NCI-H2227 treated with DMSO at 0.1 percent for 48 hours (cell line): ENCODE measurements around the gene CC2D1B.
A peak's percentile ranks its signal among the peaks of the same experiment; 100 is the strongest.
"Not testable (repeated sequence)": the region's sequence is repeated elsewhere in the genome, so short reads cannot be mapped to it uniquely, and the experiment has no call there.

Experiments
- DNase-seq: peaks from one replicate; lab custom pipeline; 2025; lab: John Stamatoyannopoulos, UW

CC2D1B gene, protein sequence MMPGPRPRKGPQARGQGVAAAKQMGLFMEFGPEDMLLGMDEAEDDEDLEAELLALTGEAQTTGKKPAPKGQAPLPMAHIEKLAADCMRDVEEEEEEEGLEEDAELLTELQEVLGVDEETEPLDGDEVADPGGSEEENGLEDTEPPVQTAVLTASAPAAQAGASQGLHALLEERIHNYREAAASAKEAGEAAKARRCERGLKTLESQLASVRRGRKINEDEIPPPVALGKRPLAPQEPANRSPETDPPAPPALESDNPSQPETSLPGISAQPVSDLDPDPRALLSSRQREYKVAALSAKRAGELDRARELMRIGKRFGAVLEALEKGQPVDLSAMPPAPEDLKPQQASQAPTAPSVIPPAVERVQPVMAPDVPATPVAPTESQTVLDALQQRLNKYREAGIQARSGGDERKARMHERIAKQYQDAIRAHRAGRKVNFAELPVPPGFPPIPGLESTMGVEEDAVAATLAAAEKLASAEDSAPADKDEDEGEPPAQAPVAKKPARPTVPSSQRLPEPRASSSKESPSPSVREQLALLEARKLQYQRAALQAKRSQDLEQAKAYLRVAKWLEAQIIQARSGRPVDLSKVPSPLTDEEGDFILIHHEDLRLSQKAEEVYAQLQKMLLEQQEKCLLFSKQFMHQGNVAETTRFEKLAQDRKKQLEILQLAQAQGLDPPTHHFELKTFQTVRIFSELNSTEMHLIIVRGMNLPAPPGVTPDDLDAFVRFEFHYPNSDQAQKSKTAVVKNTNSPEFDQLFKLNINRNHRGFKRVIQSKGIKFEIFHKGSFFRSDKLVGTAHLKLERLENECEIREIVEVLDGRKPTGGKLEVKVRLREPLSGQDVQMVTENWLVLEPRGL

DNA sequence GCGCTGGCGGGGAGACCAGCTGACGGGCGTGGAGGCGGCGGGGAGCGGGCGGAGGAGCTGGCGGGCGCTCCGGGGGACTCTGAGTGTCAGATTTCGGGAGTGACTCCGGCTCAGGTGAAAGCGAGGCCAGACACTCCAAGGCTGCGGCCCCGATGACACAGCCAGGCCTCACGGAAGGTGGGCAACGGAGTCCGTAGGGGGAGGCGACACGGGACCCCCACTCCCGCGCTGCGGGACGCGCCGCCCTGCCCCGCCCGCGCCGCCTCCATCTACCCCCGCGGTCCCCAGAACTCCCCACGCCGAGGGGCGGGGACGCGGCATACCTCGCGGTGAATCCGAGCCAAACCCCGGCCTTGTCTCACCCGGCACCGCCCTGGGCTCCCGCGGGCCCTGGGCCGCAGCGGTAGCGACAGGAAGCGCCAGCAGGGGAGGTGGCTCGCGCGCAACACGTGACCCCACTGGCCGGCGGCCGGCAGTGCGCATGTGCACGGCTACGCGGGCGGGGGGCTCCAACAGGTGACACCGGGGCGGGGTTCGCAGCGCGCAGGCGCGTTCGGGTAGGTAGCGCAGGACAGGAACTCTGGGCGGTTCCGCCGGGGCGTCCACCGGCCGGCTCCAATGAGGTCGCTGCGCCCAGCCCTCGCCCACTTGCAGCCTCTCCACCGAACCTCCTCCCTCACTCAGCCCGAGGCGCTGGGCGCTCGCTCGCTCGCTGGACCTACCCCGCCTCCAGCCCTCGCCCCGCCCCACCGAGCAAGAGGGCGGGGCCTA is at the start of gene CC2D1B:
TSS of gene CC2D1B (minus strand) at position 460 of the 771 bp plus-strand sequence. CDS start 1,585 bp downstream, outside the sequence.
- DNase-seq, result peak; percentile 99

DNA sequence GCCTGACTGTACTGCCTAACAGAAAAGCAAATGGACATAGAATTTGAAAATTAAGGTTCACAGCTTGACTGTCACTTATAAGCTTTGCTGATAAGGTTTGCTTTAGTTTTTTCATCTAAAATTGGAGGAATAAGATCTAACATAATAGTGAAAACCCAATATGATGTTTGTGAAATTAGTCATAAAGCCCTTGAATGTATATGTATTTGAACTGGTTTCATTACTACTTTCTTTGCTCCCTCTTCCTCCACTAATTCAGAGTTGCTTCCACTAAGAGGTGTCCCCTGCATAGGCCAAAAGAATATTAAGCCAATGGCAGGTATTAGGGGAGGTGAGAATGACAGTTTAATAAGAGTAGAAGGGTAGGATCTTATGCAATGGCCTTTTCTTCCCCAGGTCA is 48.9 kb upstream of the CC2D1B start:
- no peak for DNase-seq

DNA sequence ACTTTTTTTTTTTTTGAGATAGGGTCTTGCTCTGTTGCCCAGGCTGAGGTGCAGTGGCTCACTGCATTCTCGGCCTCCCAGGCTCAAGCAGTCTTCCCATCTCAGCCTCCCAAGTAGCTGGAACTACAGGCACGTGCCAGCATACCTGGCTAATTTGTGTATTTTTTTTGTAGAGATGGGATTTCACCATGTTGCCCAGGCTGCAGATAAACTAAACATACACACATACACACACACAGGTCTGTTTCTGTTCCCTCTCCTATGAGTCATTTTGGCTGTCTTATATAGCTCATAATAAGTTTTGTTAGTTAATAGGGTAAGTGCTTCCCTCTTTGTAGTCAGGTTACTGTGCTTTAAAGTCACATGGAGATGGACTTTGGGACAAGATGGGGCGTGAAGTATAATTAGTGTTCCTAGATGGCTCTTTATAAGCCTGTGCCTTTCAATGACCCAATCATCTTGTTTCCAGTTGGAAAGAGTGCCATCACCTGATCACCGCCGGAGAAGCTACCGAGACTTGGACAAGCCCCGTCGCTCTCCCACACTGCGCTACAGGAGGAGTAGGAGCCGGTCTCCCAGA is 47.5 kb upstream of the CC2D1B start:
- DNase-seq, result no peak

DNA sequence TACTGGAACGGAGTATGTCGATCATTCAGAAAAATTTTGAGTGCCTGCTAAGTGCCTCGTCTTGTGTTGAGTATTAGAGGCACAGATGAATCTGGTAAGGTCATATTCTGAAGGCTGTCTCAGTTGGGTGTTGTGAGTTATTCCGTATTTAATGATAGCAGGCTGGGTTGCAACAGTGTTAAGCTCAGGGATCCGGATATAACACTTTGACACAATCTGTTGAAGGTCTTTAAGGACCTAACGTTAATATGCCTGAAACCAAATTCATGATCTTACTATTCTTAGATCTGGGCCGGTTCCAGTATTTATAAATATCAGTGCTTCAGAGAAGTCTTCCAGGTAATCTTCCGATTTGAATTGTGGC is 39.0 kb upstream of the CC2D1B start:
- DNase-seq, result no peak

DNA sequence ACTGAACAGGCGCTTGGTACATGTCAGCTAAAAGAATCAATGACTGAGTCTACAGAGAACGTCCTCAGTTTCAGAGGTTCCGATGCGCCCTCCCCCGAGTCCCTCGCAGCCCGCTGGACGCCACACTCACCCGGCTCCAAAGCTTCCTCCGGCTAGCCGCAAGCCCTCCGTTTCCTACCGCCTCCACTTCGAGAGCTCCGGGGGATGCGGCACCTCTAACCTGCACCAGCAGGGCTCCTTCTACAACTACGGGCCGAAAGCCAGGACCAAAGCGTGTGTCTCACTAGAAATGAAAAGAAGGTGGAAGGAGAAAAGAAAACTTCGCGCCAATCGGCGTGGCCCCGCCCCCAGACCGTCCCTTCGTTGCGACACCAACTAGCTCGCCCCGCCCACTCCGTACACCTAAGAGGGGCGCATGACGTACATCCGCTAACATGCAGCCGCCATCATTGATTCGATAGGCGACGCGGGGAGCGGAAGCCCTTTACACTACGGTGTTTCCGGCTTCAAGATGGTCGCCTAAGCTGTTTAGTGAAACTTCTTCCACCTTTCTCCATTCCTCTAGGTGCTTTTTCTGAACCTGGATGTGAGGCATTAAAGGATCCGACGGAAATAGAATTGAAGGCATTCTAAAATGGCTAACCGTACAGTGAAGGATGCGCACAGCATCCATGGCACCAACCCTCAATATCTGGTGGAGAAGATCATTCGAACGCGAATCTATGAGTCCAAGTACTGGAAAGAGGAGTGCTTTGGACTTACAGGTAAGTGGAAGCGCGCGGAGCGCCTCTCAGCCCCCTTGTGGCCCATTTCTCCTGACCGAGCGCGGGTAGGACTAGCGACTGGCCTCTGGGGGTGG is 38.3 kb upstream of the CC2D1B start, which contains the start of the genes ORC1 and PRPF38A:
TSS of gene ORC1 (minus strand) at position 308 of the 859 bp plus-strand sequence. CDS start 2,200 bp downstream, outside the sequence.
TSS of gene PRPF38A (plus strand) at position 487 of the 859 bp plus-strand sequence. CDS start at position 635, 148 bp downstream.
- peak; percentile 98 for DNase-seq

DNA sequence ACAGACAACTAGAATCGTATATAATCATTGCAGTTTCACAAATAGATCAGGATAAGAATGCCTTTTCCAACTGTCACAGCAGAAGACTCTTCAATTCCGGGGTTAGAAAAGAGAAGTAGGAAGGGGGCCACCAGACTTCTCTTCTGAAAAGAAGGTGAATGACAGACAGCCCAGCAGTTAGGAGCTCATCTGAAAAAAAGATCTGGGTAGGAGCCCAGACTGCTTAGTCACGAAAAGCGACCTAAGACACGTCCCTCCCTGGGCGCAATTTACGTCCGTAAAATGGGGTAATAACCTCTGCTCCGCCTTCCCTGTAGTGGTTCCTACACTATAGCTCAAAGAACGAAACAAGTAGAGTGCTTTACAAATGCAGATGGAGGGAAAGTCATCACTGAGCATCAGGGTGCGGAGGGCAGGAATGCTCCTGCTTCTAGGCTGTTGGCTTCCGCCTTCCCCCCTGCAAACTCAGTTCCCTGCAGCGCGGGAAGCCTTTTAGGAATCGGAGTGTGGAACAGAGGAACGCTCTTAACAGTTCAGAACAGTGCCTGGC is 37.6 kb upstream of the CC2D1B start:
- DNase-seq, result peak; percentile 37

DNA sequence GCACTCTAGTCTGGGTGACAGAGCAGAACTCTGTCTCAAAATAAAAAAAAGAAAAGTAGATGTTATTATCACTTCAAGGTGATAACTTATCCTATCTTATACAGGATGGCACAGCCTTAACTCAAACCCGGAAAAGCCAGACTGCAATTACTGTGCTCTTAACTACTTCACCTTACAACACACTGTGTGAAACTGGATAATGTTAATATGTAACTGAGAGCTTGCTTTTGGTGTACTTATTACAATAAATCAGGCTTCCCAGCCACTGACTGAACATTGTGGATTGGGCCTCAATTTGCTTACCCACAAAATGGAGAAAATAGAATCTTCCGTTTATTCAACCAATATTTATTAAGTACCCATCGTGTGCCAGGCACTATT is 36.8 kb upstream of the CC2D1B start:
- no peak for DNase-seq

DNA sequence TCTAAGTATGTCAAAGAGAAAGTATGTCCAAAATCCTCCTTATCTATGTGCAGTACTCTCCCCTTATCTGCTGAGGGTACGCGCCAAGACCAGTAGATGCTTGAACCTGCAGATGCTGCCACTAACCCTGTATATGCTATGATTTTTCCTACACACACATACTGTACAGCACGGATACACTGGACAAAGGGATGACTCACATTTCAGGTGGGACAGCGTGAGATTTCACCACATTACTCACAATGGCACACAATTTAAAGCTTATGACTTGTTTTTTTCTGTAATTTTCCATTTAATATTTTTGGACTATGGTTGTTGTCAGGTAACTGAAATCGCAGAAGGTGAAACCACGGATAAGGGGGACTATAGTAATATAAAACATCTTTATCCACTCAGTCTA is 34.1 kb upstream of the CC2D1B start:
- no peak for DNase-seq

DNA sequence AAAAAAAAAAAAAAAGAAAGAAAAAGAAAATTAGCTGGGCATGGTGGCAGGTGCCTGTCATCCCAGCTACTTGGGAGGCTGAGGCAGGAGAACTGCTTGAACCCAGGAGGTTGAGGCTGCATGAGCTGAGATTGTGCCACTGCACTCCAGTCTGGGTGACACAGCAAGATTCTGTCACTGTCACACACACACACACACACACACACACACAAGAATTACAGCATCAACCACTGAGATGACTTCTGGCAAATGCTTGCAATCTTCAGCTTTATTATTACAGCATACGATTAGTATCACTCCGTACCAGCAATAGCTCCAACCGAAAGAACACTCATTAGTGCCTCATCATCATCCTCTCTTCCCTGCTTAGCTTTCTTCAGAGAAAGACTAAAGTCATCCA is 33.6 kb upstream of the CC2D1B start:
- DNase-seq, result no peak

DNA sequence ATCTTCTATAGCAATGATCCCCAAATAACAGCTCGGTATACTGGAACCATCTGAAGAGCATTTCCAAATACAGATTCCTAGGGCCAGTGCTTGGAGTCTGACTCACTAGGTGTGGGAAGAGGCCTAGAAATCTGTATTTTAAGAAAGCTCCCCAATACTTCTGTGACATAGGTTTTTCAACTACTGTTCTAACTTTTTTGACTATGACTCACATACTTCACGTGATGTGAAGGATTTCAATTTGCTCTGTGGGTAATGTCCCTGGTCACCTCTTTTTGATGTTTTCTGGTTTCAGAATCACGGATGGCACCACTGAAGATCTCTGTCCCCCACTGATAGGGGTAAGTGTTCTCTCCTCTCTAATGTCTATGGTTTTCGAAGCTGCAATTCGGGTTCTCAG is 27.2 kb upstream of the CC2D1B start:
- DNase-seq, result no peak

DNA sequence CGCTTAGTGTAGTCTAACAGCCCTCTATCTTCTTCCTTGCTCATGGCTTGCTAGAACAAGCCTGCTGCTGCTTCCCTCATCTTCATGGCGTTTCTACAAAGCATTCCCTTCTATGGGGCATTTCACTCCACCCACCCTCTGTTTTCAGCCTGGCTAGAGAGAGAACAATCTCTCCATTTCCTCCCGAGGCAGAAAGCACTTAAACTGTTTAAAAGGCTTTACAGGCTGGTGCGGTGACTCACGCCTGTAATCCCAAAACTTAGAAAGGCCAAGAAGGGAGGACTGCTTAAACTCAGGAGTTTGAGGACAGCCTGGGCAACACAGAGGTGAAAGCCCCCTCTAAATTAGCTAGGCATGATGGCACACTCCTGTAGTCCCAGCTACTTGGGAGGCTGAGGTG is 20.5 kb upstream of the CC2D1B start:
- no peak for DNase-seq

DNA sequence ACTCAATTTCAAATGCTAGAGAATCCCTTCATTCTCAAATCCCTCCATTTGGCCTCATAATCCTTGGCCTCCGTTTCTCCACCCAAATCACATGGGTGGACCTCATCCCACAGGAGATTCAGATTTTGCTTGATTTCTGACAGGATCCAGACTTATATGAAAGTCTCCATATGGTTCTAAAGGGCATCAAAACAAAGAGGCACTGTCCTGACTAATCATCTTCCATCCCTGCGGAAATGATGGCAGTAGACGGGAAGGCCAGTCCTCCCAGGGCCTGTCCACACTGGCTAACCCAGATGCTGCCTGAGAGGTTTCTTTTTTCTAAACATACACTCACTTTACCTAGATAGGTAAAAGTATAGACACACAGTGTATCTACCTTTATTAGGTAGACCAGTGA is 19.4 kb upstream of the CC2D1B start:
- no peak for DNase-seq

DNA sequence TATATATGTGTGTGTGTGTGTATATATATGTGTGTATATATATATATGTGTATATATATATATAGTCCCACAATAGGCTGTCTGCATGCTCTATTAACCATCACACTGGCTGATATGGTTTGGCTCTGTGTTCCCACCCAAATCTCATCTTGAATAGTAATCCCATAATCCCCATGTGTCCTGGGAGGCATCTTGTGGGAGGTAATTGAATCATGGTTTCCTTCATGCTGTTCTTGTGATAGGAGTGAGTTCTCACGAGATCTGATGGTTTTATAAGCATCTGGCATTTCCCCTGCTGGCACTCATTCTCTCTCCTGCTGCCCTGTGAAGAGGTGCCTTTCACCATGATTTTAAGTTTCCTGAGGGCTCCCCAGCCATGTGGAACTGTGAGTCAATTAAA is 3.8 kb upstream of the CC2D1B start:
- DNase-seq, result not testable (repeated sequence)

DNA sequence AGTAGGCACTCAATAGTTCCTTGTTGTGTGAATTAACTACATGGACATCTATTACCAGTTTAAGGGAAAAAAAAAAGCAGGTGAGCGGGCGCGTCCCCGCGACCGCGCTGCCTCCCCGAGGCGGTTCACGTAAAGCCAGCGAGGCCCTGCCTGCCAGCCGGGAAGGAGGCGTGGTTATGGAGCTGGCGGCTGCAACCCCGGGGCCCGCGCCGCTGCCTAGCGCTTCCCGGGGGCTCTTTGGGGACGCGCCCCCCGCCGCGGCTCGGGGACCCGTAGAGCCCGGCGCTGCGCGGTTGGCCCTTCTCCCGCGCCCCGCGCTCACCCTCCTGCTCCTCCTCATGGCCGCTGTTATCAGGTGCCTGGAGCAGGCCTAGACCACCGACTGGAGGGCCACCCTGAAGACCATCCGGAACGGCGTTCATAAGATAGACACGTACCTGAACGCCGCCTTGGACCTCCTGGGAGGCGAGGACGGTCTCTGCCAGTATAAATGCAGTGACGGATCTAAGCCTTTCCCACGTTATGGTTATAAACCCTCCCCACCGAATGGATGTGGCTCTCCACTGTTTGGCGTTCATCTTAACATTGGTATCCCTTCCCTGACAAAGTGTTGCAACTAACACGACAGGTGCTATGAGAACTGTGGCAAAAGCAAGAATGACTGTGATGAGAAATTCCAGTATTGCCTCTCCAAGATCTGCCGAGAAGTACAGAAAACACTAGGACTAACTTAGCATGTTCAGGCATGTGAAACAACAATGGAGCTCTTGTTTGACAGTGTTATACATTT is 2.6 kb upstream of the CC2D1B start:
- peak; percentile 32 for DNase-seq

DNA sequence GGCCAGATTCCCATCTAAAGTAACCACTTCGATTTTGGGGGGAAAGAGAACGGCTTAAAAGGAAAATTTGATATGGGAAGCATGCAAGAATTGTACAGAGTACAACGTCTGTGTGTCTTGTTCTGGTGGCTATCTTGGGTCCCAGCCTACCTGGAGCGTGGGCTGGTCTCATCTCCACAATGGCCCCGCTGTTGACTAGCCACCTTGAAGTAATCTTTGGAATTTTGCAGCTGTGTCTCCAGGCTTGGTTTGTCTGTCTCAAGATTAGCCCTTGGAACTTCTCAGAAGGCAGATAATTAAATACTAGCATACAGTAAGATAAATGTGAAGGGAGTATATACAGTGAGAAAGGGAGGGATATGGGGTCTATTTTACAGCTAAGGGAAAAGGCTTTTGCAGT is 1.3 kb upstream of the CC2D1B start:
- DNase-seq, result no peak

DNA sequence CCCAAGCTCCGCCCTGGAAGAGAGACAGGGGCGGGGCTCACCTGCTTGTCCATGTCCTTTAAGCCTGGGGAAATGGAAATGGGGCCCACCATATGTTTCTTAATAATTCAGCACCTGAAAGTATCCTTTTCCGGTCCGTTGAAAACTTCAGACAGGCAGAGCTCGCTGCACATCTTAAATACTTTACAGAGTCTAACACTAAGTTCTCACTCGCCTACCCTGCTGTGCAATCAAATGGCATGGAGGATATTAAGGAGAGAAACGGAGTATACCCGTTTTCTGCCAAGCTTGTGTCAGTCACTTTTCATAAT is 467 bp upstream of the CC2D1B start:
- no peak for DNase-seq

DNA sequence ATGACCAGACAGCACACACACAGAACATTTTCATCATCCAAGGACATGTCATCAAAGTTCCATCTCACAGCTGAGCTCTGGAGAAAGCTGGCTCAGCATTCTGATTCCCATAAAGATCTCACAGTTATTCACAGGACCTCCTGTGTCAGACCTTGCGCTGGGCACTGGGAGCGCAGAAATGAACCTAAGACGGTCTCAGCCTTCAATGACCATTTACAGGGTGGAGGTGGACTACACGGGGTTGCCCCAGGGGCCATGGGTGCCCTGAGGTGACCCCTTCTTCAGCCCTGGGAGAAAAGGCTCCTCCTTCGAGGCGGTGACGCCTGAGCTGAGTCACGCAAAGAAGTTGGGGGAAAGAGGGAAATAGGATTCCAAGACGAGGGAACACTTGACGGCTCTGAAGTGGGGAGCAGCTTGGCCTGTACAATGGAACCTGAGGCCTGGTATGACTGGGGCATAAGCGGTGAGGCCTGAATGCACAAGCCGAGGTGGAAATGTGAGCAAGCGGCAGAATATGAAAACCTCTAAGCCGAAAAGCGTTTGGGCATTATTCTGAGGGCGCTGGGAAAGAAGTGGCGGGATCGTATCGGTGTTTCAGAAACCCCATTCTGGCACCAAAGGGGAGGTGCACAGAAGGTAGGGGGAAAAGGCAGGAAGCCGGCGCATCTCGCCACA is 797 bp downstream of the CC2D1B start:
- no peak for DNase-seq

DNA sequence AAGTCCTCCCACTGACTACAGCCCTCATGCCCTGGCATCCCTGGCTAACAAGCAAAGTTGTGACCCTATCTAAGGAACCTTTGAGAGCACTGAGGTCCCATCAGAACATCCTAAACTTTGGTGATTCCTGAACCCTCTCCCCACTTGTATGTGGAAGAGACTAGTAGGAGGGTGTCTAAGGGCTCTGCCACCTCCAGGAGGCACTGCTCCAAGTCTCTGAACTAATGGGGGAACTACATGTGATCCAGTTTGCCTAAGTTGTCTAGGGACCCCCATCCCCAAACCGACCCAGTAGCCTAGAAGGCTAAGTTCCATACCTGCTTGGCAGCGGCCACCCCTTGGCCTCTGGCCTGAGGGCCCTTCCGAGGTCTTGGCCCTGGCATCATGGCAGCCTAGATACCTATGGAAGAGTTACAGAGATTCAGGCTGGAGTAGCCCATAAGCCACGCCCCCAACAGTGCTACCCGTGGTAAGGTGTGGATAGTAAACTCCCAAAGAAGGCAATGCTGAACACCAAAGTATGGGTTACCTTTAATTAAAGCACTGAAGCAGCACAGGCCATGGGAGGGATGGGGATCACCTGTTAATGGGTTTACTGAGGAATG is 1.7 kb downstream of the CC2D1B start:
- no peak for DNase-seq

DNA sequence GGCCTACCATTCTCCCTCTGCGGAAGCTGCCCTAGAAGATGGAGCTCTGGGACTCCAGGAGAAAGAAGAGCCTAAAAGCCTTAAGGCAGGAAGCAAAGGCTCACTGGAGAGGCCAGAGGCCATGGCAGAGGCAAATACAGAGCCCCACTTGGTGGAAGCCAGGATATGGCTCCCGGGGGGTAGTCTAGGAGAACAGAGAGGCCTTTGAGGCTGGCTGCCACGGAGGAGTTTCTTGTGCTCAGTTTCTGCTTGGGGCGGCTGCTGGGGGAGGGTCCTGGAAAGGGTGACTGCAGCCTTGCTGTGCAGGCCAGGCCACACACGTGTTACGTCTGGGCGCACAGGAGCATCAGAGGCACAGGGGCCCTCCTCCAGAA is 5.4 kb downstream of the CC2D1B start:
- DNase-seq, result no peak
